Left ventricle myocardium inferior (tissue), 1 donor: ENCODE data around the gene SRCAP. TPM values are rescaled to one million over a fixed set of nuclear protein-coding genes. Genes with fewer than 3 reads are reported as not detected.
A peak's percentile ranks its signal among the peaks of the same experiment; 100 is the strongest.

Experiments
- DNase-seq: peaks from one replicate; pipeline ENCODE4 v3.0.0-alpha.2; 2020
- H3K27ac ChIP-seq: fragments of 200-600 bp; replicated peaks from 2 replicates; pipeline ENCODE4 v1.8.0; 2021
- H3K27me3 ChIP-seq: fragments of 200-600 bp; 2 replicates; pipeline ENCODE4 v1.8.0; 2021; ENCODE audit warnings: low read depth
- H3K36me3 ChIP-seq: fragments of 200-600 bp; 2 replicates; pipeline ENCODE4 v1.8.0; 2021
- H3K4me1 ChIP-seq: fragments of 200-600 bp; 2 replicates; pipeline ENCODE4 v1.8.0; 2021
- H3K4me3 ChIP-seq: fragments of 200-600 bp; 2 replicates; pipeline ENCODE4 v1.8.0; 2021; ENCODE audit warnings: mild to moderate bottlenecking, moderate library complexity
- H3K9me3 ChIP-seq: fragments of 200-600 bp; replicated peaks from 2 replicates; pipeline ENCODE4 v1.8.0; 2021
- intact Hi-C: fragments of 100-400 bp; cut with micrococcal nuclease; formaldehyde crosslinking; loops from one replicate; pipeline ENCODE4 v1.11.0; 2022
- total RNA-seq: library from RNA; stranded (reverse); fragmentation: NEBNext Ultra II Directional; extraction: Animal tissue kit (Norgen Biotek cat#: 25700); gene quantifications from one replicate; pipeline ENCODE4 v1.2.1, GENCODE V29; 2021
- TF ChIP-seq, protein P1 (sequence below): fragments of 200-600 bp; IDR thresholded peaks from 2 replicates; pipeline ENCODE4 v1.8.0; 2021; ENCODE audit warnings: antibody characterized with exemption, mild to moderate bottlenecking, borderline replicate concordance
- donor health status: DM: no; HTN: yes; CAD: no; lungs with severe emphysema.

Gene SRCAP
- total RNA-seq, 1 donor from 2014 or later, result 42.5 TPM

DNA sequence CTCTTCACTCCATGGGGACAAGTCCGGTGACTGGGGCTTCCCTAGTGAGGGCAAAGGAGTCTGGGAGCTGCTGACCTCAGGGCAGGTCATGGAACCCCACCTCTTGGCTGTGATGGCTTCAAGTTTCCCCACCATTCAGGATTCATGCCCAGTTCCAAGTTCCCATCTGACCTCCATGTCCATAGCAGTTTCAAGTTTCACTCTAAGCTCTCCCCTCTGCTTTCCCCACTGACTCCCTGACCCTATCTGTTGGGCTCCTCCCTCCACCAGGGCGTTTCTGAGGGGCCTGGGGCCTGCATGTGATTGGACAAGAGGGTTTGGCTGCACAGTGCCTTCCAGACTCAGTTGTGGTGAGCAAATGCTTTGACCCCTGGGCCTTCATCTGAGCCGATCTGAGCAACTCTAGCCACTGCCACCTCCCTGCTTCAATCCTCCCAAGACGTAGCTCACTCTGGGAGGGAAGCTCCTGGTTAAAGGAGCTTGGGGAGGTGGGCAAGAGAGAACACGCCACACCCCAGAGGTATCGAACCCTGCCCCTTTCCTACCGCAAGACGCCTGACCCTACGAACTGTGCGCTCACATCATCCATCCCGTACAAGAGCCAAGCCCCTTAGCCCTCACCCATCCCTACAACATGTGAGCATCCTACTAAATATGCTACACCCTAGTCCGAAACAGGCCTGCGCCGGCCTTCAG is 79.7 kb downstream of the SRCAP start:
- H3K27ac ChIP-seq, result peak overlapping the region; percentile 97
- intact Hi-C loops, result no loop called here
- no peaks in the 10 kb centered on the region for H3K27me3 ChIP-seq
- peaks cover 48% of the 10 kb centered on the region for H3K4me1 ChIP-seq
- TF ChIP-seq, protein P1, sequence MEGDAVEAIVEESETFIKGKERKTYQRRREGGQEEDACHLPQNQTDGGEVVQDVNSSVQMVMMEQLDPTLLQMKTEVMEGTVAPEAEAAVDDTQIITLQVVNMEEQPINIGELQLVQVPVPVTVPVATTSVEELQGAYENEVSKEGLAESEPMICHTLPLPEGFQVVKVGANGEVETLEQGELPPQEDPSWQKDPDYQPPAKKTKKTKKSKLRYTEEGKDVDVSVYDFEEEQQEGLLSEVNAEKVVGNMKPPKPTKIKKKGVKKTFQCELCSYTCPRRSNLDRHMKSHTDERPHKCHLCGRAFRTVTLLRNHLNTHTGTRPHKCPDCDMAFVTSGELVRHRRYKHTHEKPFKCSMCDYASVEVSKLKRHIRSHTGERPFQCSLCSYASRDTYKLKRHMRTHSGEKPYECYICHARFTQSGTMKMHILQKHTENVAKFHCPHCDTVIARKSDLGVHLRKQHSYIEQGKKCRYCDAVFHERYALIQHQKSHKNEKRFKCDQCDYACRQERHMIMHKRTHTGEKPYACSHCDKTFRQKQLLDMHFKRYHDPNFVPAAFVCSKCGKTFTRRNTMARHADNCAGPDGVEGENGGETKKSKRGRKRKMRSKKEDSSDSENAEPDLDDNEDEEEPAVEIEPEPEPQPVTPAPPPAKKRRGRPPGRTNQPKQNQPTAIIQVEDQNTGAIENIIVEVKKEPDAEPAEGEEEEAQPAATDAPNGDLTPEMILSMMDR, result no peak
- no peak overlapping the region for H3K4me3 ChIP-seq
- no peaks in the 10 kb centered on the region for H3K9me3 ChIP-seq
- DNase-seq, result no peak
- peaks cover 33% of the 10 kb centered on the region for H3K36me3 ChIP-seq

DNA sequence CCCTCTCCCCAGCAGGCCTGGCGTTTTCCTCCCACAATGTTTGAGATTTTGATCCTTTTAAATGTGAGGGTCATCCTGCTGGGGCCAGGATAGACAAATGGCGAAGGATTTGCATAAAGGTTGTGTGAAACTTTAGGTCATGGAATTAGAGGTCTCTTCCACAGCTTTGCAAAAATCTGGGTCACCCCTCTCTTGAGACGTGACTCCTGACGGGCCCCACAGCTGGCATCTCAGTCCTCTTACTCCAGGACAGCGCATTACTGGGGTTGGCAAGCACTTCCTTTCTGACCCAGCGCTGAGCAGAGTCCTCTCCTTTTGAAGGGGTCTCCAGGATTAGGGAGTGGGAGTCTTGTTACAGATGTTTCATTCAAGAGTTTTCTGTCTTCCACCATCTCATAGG is 80.6 kb downstream of the SRCAP start:
- TF ChIP-seq, protein P1, result no peak
- peak overlapping the region; percentile 97 for H3K27ac ChIP-seq
- H3K9me3 ChIP-seq, result no peaks in the 10 kb centered on the region
- peaks cover 30% of the 10 kb centered on the region for H3K36me3 ChIP-seq
- no peak overlapping the region for H3K4me3 ChIP-seq
- H3K27me3 ChIP-seq, result no peaks in the 10 kb centered on the region
- intact Hi-C loops, result no loop called here
- peaks cover 41% of the 10 kb centered on the region for H3K4me1 ChIP-seq
- DNase-seq, result no peak

DNA sequence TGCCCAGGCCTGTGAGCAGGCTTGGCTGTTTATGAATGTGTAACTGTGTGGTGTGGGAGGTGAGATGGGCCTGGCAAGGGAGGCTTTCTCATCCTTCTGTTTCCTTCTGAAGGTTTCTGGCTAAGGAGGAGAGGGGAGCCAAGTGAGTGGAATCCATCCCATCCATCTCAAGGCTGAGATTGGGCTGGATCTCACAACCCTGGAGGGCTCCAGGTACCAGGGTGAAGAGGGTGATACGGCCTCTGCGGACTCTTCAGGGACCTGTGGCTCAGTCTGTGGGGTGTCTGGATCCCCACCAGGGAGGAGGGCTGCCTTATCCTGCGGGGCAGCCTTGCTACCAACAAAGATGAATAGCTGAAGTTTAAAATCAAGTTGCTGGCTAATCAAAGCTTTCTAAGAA is 81.0 kb downstream of the SRCAP start:
- peaks cover 30% of the 10 kb centered on the region for H3K36me3 ChIP-seq
- intact Hi-C loops, result no loop called here
- H3K27ac ChIP-seq, result no peak overlapping the region
- TF ChIP-seq, protein P1, result no peak
- H3K27me3 ChIP-seq, result no peaks in the 10 kb centered on the region
- no peaks in the 10 kb centered on the region for H3K9me3 ChIP-seq
- H3K4me1 ChIP-seq, result peaks cover 41% of the 10 kb centered on the region
- no peak for DNase-seq
- H3K4me3 ChIP-seq, result no peak overlapping the region

DNA sequence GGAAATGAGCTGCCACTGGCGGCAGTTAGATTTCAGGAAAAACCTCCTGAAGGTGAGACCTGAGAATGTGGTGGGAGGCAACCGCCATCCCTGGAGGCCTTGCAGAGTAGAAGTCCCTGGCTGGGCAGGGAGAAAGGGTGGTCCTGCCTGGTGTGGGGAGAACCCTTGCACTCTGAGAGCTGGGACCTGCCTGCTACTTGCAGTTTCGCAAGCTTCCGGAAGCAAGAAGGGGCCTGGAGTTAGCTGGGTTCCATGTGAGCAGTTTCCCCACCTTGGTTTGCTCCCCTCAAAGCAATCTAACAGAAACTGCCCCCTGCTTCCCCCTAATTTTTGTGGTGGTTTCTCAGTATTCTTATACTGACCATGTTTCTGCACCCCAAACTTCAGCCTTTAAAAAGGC is 81.6 kb downstream of the SRCAP start:
- intact Hi-C loops, result no loop called here
- Histone ChIP-seq H3K4me3 (no peak overlapping the region), H3K27ac (no peak overlapping the region)

DNA sequence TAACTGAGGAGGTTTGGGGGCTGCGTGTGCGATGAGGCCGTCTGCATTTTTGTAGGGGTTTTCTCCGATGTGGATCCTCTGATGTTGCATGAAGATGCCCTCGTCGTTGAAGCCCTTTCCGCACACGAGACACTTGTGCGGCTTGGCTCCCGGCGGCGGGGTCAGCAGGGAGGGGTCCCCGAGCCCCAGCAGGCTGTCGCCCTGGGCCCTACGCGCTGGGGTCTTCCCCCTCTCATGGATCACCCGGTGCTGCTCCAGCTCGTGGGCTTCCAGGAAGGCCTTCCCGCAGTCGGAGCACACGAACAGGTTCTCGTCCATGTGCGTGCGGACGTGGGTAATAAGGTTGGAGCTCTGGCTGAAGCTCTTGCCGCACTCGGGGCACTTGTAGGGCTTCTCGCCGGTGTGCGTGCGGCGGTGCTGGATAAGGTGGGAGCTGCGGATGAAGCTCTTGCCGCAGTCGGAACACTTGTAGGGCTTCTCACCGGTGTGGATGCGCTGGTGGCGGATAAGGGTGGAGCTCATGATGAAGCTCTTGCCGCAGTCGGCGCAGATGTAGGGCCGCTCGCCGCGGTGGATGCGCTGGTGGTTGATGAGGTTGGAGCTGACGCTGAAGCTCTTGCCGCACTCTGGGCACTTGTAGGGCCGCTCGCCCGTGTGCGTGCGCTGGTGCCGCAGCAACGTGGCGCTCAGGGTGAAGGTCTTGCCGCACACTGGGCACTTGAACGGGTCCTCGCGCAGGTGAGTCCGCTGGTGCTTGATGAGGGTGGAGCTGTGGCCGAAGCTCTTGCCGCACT is 83.7 kb downstream of the SRCAP start:
- H3K4me3 ChIP-seq, result no peak overlapping the region
- no peak overlapping the region for H3K27ac ChIP-seq
- no peaks in the 10 kb centered on the region for H3K27me3 ChIP-seq
- DNase-seq, result no peak
- H3K9me3 ChIP-seq, result no peaks in the 10 kb centered on the region
- peaks cover 30% of the 10 kb centered on the region for H3K36me3 ChIP-seq
- intact Hi-C loops, result no loop called here
- TF ChIP-seq, protein P1, result no peak
- peaks cover 41% of the 10 kb centered on the region for H3K4me1 ChIP-seq

More for the DNA sequence above, 81.6 kb downstream of the SRCAP start:
- DNase-seq, result no peak
- H3K36me3 ChIP-seq, result peaks cover 30% of the 10 kb centered on the region
- peaks cover 41% of the 10 kb centered on the region for H3K4me1 ChIP-seq
- no peaks in the 10 kb centered on the region for H3K9me3 ChIP-seq
- TF ChIP-seq, protein P1, result no peak
- no peaks in the 10 kb centered on the region for H3K27me3 ChIP-seq
